Stimulated activated CD4-positive, alpha-beta T cell treated with anti-CD3 and anti-CD28 coated beads, Interleukin-15, amount 100 ng/mL, for 1 hour (primary cell): ENCODE results near the gene IKBKE.
A peak's percentile ranks its signal among the peaks of the same experiment; 100 is the strongest.

ENCODE experiments used
- DNase-seq, 2 donors: peaks; one replicate each; pipeline ENCODE4 v3.0.0-alpha.2; 2020; ENCODE audit warnings: low read depth in 1 of 2, low spot score in 1 of 2

Gene IKBKE

GRCh38 chr1:206453111-206453510 lies 17.2 kb upstream of the IKBKE start:
- DNase-seq, result no peak

GRCh38 chr1:206455289-206455665 lies 15.0 kb upstream of the IKBKE start:
- DNase-seq, result no peak

GRCh38 chr1:206455666-206456344 lies 14.5 kb upstream of the IKBKE start:
- DNase-seq, result no peak

GRCh38 chr1:206456577-206457370 lies 13.5 kb upstream of the IKBKE start:
- DNase-seq, result no peak

- no peak for DNase-seq
Observed at GRCh38 chr1:206457408-206458120, 12.7 kb upstream of the IKBKE start.

- no peak for DNase-seq
Observed at GRCh38 chr1:206459703-206460102, 10.6 kb upstream of the IKBKE start.

GRCh38 chr1:206460836-206461426 lies 9.3 kb upstream of the IKBKE start:
- no peak for DNase-seq

GRCh38 chr1:206461602-206462455 lies 8.4 kb upstream of the IKBKE start:
- DNase-seq, result peak in 1 of 2 donors; percentile 52

GRCh38 chr1:206463137-206463536 lies 7.1 kb upstream of the IKBKE start:
- DNase-seq, result no peak

GRCh38 chr1:206463911-206464310 lies 6.4 kb upstream of the IKBKE start:
- DNase-seq, result no peak

GRCh38 chr1:206464456-206464964 lies 5.8 kb upstream of the IKBKE start:
- no peak for DNase-seq

GRCh38 chr1:206465951-206466350 lies 4.3 kb upstream of the IKBKE start:
- DNase-seq, result no peak

GRCh38 chr1:206466840-206467649 lies 3.2 kb upstream of the IKBKE start:
- DNase-seq, result no peak

GRCh38 chr1:206467915-206468314 lies 2.4 kb upstream of the IKBKE start:
- DNase-seq, result no peak

- no peak for DNase-seq
Observed at GRCh38 chr1:206468571-206468970, 1.7 kb upstream of the IKBKE start.

- no peak for DNase-seq
Observed at GRCh38 chr1:206469411-206469932, 804 bp upstream of the IKBKE start.

GRCh38 chr1:206470692-206471414 lies 577 bp downstream of the IKBKE start:
- DNase-seq, result peak in 1 of 2 donors; percentile 18

- DNase-seq, result no peak
Observed at GRCh38 chr1:206471415-206471801, 1.1 kb downstream of the IKBKE start.

GRCh38 chr1:206472024-206472423 lies 1.7 kb downstream of the IKBKE start:
- no peak for DNase-seq
